GM18907 (cell line): Measurements from ENCODE around the gene BRMS1.
"Not testable (repeated sequence)": the region's sequence is repeated elsewhere in the genome, so short reads cannot be mapped to it uniquely, and the experiment has no call there.

Experiments
- ATAC-seq: cut with Tn5 transposase; IDR thresholded peaks from one replicate; pipeline ENCODE4 v1.9.1; 2021; ENCODE audit warnings: mild to moderate bottlenecking, moderate library complexity; ENCODE audit not compliant: unreplicated experiment

Gene BRMS1

DNA sequence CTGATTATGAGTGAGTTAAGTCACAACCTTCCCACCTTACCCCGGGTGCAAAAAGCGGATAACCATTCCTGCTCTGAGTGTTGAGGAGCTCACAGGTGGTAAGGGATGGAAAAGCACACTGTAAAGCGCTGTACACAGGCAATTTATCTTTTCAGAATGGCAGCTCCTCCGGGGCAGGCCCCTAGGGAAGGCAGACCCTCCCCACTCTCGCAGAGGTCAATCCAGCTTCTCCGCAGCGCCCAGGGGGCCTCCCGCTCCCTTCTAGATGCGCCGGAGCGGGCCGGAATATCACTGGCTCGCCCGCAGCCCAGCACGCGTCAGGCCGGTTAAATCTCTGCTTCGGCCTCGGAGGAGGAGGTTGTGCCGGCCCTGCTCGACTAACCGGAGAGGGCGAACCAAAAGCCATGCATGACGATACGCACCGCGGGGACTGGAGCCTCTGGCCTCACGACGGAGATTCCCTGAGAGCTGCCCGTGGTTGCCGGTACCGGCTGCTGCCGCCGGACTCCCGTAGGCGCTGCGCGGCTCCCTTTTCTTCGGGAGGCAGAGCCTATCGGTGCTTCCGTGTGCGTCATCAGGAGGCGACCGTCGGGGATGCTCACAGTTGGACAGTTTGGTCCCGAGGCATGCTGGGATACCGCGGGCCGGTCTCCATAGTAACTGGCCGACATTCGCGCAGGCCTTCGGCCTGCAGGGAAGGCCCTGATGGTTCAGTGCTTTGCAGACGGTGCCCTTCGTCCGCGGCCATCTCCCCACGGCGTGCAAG, at the start of gene BRMS1:
Gene BRMS1, minus strand, starts transcription at position 555 of the 766 bp plus-strand sequence. CDS start 2,870 bp downstream, outside the sequence.
- peak; percentile 66 for ATAC-seq

DNA sequence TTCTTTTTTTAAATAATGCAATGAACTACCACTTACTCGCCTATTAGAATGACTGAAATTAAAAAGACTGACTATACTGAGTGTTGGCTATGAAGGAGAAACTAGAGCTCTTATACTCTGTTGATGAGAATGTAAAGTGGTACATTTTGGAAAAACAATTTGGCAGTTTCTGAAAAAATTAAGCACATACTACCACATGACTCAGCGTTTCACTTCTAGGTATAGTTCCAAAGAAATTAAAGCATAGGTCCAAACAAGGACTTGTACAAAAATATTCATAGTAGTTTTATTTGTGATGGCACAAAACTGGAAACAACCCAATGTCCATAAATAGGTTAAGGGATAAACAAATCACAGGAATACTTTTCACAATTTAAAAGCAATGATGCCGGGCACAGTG, 49.0 kb upstream of the BRMS1 start:
- no peak for ATAC-seq

- ATAC-seq = no peak
Measured at GRCh38 chr11:66391322-66391721, 46.4 kb upstream of the BRMS1 start.

GRCh38 chr11:66388780-66389386, 44.0 kb upstream of the BRMS1 start:
- no peak for ATAC-seq

DNA sequence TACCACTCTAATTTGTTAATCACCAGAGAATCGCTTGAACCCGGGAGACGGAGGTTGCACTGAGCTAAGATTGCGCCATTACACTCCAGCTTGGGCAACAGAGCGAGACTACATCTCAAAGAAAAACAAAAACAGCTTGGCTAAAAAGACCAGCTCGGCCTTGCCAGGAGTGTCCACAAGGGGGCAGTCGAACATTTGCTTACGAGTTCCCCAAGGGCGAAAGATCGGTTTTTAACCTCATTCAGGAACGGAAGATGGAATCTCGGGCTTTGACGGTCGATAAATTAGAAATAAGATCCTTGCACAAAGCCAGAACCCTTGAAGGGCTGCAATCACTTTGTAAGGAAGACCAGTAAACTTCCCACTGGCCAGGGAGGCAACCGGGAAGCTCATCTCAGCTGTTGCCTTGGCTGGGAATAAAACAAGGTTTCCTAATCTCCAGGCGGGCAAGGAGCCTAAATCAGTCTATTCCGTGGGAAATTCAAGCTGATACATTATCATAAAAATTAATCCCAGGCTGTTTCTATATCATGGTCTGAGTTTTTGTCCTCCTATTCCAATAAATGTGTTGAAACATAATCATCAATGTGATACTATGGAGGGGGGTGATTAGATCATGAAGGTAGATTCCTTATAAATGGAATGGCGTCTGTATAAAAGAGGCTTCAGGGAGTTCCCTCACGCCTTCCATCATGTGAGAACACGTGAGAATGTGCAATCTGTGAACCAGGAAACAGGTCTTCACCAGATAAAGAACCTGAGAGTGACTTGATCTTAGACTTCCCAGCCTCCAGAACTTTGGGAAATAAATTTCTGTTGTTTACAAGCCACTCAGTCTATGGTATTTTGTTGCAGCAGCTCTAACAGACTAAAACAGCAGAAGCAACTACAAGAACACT, 41.5 kb upstream of the BRMS1 start:
- ATAC-seq = no peak

- ATAC-seq = not testable (repeated sequence)
Measured at GRCh38 chr11:66384316-66384715, 39.4 kb upstream of the BRMS1 start.

DNA sequence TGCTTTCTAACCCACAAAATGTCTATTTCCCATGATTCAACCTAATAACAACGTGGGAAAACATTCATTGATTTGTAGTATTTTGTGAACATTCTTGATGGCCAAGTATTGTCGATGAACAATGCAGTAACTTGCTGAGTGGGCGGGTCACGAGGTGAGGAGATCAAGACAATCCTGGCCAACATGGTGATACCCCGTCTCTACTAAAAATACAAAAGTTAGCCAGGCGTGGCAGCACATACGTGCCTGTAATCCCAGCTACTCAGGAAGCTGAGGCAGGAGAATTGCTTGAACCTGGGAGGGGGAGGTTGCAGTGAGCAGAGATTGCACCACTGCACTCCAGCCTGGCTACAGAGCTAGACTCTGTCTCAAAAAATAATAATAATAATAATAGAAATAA, 35.4 kb upstream of the BRMS1 start:
- not testable (repeated sequence) for ATAC-seq

DNA sequence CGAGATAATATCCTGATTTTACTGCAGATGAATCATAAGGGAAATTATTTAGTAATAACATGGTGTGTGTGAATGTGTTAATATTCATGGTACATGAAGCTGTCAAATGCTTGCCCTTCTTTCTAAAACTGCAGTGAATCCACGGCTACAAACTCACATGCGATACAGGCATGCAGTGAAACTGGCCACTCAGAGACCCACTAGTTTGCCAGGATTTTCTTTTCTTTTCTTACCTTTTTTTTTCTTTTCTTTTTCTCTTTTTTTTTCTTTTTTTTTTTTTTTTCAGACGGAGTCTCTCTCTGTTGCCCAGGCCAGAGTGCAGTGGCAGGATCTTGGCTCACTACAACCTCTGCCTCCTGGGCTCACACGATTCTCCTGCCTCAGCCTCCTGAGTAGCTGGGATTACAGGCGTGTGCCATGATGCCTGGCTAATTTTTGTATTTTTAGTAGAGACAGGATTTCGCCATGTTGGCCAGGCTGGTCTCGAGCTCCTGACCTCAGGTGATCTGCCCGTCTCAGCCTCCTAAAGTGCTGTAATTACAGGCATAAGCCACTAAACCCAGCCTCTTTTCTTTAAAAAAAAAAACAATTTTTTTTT, 28.9 kb upstream of the BRMS1 start:
- not testable (repeated sequence) for ATAC-seq

- ATAC-seq = no peak
Measured at GRCh38 chr11:66373265-66373664, 28.4 kb upstream of the BRMS1 start.

DNA sequence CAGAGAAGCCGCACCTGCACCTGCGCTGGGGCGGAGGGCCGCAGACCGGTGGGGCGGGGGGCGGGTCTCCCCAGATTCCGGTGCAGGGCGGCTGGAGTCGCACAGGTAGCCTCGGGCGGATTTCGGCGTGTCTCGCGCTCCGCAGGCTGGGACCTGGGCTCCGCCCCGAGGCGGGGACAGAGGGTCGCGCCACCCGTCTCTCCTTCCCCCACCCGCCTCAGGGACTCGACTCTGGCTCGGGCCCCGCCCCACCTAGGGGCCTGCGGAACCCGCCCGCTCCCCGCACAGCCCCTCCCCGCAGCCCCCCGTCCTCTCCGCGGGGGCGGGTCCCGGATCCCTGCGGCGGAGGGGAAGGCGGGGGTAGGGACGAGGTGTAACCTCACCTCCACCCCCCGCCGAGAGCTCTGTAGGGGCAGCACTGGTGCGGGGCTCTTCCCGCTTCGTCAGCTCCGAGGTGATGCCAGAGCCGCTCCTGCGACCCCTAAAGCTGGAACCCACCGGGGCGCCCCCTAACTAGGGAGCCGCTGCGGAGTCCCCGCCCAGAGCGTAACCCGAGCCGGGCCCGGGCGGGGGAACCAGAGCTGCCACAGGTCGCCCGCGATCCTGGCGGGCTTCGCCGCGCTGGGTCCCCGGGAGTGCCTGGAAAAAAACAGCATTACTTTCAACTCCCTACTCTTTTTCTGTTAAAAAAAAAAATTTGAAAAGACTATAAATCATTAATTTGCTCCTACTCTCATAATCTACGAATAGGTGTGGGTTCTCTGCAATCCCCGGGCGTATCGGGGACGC, 26.9 kb upstream of the BRMS1 start, which contains the start of gene SLC29A2:
Gene SLC29A2, minus strand, starts transcription at position 134 of the 789 bp plus-strand sequence. CDS start 169 bp downstream, outside the sequence.
- ATAC-seq = peak; percentile 60

DNA sequence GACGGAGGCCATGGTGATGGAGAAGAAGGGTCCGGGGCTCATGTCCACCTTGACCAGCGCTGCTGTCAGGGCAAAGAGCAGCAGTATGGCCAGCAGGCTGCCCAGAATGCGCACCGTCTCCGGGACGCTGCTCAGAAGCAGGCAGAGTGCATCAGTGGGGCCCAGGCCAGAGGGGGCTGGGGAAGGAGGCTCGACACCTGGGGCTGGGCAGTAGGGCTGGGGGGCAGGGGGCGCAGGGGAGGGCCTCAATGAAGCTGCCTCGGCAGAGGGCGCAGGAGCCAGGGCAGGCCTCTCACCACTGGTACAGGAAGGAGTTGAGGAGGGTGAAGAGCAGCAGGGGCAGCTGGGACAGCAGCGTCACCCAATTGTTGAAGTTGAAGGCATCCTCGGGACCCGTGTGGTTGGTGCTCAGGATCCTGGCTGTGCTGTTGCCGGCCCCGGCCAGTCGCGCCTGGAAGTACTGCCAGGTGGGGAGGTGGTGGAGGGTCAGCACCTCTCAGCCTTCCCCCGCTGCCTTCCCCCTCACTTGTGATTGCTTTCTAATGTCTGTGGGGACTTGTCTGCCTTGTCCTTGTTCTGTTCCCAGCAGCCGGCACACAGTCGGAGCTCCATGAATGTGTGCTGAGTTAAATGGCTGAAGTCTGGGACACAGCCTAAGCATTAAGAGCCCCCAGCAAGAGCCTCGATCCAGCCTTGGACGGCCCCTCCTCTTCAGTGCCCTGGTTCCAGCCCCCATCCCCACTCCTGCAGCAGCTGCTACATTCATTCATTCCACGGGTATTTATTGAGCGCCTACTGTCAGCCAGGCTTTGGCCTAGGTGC, 24.4 kb upstream of the BRMS1 start:
- no peak for ATAC-seq

GRCh38 chr11:66368484-66368883, 23.6 kb upstream of the BRMS1 start:
- ATAC-seq = no peak

- ATAC-seq = no peak
Measured at GRCh38 chr11:66367561-66368312, 22.8 kb upstream of the BRMS1 start.

DNA sequence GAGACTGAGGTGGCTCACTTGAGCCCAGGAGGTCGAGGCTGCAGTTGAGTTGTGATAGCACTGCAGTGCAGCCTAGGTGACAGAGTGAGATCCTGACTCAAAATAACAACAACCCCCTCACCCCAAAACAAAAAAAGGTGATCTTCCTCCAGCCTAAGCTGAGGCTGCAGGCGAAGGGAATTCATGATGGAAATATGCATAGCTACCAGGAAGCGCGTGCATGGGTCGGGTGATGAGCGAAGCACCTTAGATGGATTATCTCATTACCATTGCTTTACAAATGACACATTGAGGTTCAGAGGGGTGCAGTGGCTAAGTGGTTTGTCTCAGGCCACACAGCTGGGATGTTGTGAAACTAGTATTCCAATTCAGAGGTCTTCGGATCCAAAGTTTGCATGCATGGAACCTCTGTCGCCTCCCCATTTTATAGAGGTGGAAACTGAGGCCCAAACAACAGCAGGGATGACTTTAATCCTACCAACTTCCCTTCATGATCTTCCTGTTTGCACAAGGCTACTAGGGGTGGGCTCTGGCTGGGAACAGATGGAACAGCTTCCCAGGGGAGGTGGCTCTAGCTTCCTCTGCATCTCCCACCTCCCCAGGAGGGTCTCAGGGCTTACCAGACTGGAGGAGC, 22.1 kb upstream of the BRMS1 start:
- no peak for ATAC-seq

- no peak for ATAC-seq
Measured at GRCh38 chr11:66365711-66366619, 21.1 kb upstream of the BRMS1 start.

GRCh38 chr11:66365166-66365565, 20.3 kb upstream of the BRMS1 start:
- no peak for ATAC-seq
